Psoas muscle (tissue), 8 donors: ENCODE data around the gene CERS1. TPM values are rescaled to one million over a fixed set of nuclear protein-coding genes. Genes with fewer than 3 reads are reported as not detected.

Experiments used
- ATAC-seq, 4 donors: fragments of 200-7000 bp; cut with Tn5 transposase; one replicate each; pipeline ENCODE4 v1.9.1; 2020; ENCODE audit warnings: moderate library complexity in 3 of 4, mild to moderate bottlenecking in 2 of 4
- DNase-seq, 2 donors: peaks; one replicate each; pipeline ENCODE4 v3.0.0-alpha.2; 2020
- H3K27ac ChIP-seq: fragments of 200-600 bp; one replicate; pipeline ENCODE4 v1.8.0; 2022
- H3K27me3 ChIP-seq, 3 donors: fragments of 200-600 bp in 1 of 3; one replicate each; pipeline versions ENCODE4 v1.6.1 to v1.8.0; 2013 to 2022; ENCODE audit warnings: low read length in 2 of 3, mild to moderate bottlenecking in 2 of 3, moderate library complexity in 1 of 3; ENCODE audit not compliant: insufficient read depth in 3 of 3
- H3K36me3 ChIP-seq, 2 donors: fragments of 200-600 bp in 1 of 2; one replicate each; pipeline versions ENCODE4 v1.6.1 to v1.8.0; 2013 to 2022; ENCODE audit warnings: low read depth in 1 of 2, mild to moderate bottlenecking in 1 of 2, moderate library complexity in 1 of 2; ENCODE audit not compliant: insufficient read depth in 1 of 2
- H3K4me1 ChIP-seq: fragments of 200-600 bp; one replicate; pipeline ENCODE4 v1.8.0; 2022
- H3K4me3 ChIP-seq: fragments of 200-600 bp; one replicate; pipeline ENCODE4 v1.8.0; 2022; ENCODE audit warnings: mild to moderate bottlenecking
- H3K9me3 ChIP-seq: fragments of 200-600 bp; one replicate; pipeline ENCODE4 v1.8.0; 2022
- WGBS, 3 donors: extraction: QIAGEN DNeasy Blood & Tissue Kit; methylation state at CpG; one replicate each; pipeline versions ENCODE4 v1.1.6 to v1.1.7; 2013; 5-methylcytosine and 5-hydroxymethylcytosine counted together
- intact Hi-C, 2 donors: fragments of 100-400 bp; cut with DNase I; formaldehyde crosslinking; loops; one replicate each; pipeline versions ENCODE4 v1.11.0 to v1.14.2; 2022
- polyA plus RNA-seq, 3 donors: library from polyadenylated mRNA; stranded (reverse); fragments of 200-250 nt; gene quantifications; one replicate each; pipeline ENCODE4 v1.2.3, GENCODE V29; 2013
- total RNA-seq, 4 donors: library from RNA; stranded (reverse); fragmentation: NEBNext Ultra II Directional in 2 of 4; extraction: Animal tissue kit (Norgen Biotek cat#: 25700) in 2 of 4; gene quantifications; one replicate each; pipeline versions ENCODE4 v1.2.1 to v1.2.4, GENCODE V29; 2021 to 2023
- TF ChIP-seq, protein P1 (sequence below): fragments of 200-600 bp; IDR thresholded peaks from one replicate; pipeline ENCODE4 v1.8.0; 2022; ENCODE audit warnings: antibody characterized with exemption
- donor health status: healthy with polysubstance abuse.
- donor health status: DM: no; HTN: no; CAD: no; lungs with moderate emphysema.
- donor health status: Bipolar disorder and iron deficiency.
- donor health status: healthy.
- donor health status: DM: yes; HTN: yes; CAD: no.
- donor health status: DM: no; HTN: no; CAD: no.
- donor health status: DM: no; HTN: no; CAD: no.
- donor health status: DM: yes; HTN: yes; CAD: no.

Gene CERS1
- total and polyA plus RNA-seq, 7 donors: 2.1 to 6.4 (median 4.5) TPM

DNA sequence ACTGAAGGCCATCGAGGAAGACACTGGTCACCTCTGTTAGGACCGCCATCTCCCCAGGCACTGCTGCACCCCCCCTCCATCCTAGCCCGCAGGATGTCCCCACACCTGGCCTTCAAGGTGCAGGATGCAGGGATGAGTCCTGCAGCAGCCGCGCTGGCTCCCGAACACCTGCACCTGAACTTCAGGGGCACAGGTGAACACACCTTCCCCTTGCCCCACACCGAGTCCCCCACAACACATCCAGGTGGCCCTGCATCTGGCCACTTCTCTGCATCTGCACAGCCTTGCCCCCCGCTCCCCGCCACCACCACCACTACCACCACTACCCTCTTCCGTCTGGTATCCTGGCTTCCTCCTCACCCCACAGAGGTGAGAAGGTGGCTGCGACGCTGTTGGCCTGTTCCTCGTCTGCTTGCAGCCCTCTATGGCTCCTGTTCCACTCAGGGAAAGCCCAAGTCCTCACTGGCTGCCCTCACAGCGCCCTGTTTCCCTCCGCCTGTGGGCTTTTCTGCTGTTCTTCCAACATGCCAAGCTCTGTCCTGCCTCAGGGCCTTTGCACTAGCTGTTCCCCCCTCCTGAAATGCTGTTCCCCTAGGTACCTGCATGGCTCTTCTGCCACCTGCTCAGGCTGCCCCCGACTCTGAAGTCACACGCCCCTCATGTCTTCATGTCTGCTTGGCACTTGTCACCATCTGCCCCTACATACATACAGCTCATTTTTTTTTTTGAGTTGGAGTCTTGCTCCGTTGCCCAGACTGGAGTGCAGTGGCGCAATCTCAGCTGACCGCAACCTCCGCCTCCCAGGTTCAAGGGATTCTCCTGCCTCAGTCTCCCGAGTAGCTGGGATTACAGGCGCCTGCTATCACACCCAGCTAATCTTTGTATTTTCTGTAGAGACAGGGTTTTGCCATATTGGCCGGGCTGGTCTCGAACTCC, 1.4 kb upstream of the CERS1 start:
- ATAC-seq (no peak), DNase-seq (no peak)
- Histone ChIP-seq H3K27me3 (no peaks in the 10 kb centered on the region), H3K9me3 (no peaks in the 10 kb centered on the region), H3K4me3 (no peak overlapping the region), H3K36me3 (peaks cover 0 to 26% of the 10 kb centered on the region in 2 donors), H3K4me1 (peaks cover 14% of the 10 kb centered on the region), H3K27ac (peak overlapping the region; percentile 16)
- intact Hi-C loops: no loop called here
- WGBS, 3 donors: 94 to 95% (median 94%) methylated on average over 25 of the region's 25 CpGs
- TF ChIP-seq, protein P1, sequence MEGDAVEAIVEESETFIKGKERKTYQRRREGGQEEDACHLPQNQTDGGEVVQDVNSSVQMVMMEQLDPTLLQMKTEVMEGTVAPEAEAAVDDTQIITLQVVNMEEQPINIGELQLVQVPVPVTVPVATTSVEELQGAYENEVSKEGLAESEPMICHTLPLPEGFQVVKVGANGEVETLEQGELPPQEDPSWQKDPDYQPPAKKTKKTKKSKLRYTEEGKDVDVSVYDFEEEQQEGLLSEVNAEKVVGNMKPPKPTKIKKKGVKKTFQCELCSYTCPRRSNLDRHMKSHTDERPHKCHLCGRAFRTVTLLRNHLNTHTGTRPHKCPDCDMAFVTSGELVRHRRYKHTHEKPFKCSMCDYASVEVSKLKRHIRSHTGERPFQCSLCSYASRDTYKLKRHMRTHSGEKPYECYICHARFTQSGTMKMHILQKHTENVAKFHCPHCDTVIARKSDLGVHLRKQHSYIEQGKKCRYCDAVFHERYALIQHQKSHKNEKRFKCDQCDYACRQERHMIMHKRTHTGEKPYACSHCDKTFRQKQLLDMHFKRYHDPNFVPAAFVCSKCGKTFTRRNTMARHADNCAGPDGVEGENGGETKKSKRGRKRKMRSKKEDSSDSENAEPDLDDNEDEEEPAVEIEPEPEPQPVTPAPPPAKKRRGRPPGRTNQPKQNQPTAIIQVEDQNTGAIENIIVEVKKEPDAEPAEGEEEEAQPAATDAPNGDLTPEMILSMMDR: no peak

DNA sequence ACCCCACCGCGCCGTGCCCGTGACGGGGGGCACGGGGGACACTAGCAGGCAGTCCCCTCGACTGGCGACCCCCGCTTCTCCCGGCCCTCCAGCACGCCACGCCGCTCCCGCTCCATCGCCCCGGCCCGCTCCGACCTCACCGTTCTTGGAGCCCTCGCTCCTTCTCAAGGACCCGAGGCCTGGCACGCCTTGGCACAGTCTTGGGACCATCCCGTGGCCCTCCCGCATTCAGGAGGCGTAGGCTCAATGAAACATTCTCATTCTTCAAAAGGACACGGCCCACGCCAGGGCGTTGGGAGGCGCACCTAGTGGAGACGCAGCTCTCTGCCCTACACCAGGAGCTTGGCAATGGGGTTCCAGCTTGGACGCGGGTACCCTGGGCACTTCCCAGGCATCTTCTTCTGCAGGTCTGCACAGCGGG, 473 bp upstream of the CERS1 start:
- WGBS, 3 donors: 19 to 33% (median 25%) methylated on average over 24 to 33 of the region's 33 CpGs
- ATAC-seq (no peak), DNase-seq (no peak)
- no peaks in the 10 kb centered on the region for H3K9me3 ChIP-seq
- peak overlapping the region; percentile 45 for H3K4me3 ChIP-seq
- H3K4me1 ChIP-seq: peaks cover 14% of the 10 kb centered on the region
- H3K27me3 ChIP-seq: no peaks in the 10 kb centered on the region
- TF ChIP-seq, protein P1: no peak
- no peak overlapping the region for H3K27ac ChIP-seq
- intact Hi-C loops: no loop called here
- H3K36me3 ChIP-seq: peaks cover 0 to 22% of the 10 kb centered on the region in 2 donors

DNA sequence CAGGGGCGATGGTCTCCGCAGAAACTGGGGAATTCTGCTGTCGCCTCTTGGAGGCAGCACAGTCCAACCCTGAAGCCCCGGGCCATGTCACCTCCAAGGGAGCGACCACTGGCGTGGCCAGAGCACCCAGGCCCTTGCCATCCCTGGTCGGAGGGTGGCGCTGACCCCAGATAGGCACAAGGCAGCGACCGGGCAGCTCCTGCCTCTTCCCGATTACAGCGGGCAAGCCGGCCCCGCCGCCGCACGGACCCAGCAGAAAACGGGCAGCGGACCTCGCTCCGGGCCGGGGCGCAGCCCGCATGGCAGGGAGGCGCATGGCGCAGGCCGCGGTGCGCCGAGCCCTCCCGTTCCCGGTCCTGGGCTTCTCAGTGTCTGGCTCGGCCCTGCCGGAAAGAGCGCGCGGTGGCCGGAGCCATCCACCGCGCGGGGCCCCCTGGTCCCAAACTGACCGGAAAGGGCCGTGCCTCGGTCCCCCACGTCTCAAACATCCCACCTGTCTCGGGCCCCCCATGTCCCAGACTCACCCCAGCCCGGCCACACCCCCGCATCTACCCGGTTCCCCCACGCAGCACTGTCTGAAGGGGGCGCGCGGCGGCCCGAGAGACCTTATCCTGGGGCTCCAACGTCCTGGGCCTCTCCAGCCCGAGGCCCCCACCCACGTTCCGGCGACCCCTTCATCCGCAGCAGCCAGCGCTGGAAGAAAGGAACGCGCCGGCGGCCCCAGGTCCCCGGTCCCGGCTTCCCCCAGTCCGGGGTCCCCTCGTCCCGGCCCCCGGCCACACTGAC, 727 bp downstream of the CERS1 start:
- peak; percentile 76 to 84 (median 82) for ATAC-seq
- H3K4me3 ChIP-seq: peak overlapping the region; percentile 66
- 1% methylated on average over 42 to 72 of the region's 72 CpGs for WGBS, 3 donors
- intact Hi-C loops: loop anchor here in 1 of 2 donors (2.0 kb wide), 1 partner anchor 46 kb away; the partner anchor contains the start of gene HOMER3
- peaks cover 0 to 12% of the 10 kb centered on the region in 2 donors for H3K36me3 ChIP-seq
- TF ChIP-seq, protein P1: peak; percentile 52
- DNase-seq: peak; percentile 57 to 85
- H3K27ac ChIP-seq: peak overlapping the region; percentile 50
- no peaks in the 10 kb centered on the region for H3K27me3 ChIP-seq
- H3K9me3 ChIP-seq: no peaks in the 10 kb centered on the region
- H3K4me1 ChIP-seq: peaks cover 14% of the 10 kb centered on the region

DNA sequence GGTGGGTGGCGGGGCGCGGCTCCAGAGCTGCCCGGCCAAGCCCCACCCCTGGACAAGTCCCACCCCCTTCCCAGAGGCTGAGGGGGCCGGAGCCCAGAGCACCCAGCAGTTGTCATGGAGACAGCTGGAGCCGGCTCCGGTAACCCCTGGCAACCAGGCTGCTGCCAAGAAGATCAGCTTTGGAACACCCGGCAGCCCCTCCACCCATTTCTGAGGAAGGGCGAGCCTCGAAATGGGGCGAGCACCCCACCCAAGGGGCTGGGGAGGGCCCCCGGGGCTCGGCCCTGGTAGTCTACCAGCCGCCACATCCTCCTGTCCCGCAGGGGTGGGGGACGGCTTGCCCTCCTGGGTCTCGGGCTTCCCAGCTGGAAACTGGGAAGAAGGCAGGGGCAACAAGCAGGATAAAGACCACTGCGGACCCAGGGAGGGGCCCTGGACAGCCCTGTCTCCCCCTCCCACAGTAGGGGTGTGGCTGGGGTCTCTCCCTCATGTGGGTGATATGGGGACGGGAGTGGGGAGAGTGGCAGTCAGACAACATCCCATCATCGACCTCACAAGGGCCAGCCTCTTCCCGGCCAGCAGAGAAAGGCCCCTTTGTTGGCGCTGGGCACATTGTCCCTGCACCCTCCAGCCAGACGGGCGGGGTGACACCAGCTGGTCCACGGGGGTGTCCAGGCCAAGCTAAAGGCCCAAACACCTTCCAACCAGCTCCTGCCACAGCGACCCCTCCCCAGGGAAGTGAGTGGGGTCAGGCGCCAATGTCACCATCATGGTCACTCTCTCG, 1.5 kb downstream of the CERS1 start:
- intact Hi-C loops: loop anchor here in 1 of 2 donors (2.0 to 5.0 kb wide), 2 partner anchors 46 to 93 kb away; partner anchors contain the start of gene HOMER3
- H3K4me1 ChIP-seq: peaks cover 14% of the 10 kb centered on the region
- H3K9me3 ChIP-seq: no peaks in the 10 kb centered on the region
- DNase-seq (no peak), ATAC-seq (peak; percentile 6 to 47 (median 26))
- TF ChIP-seq, protein P1: no peak
- peak overlapping the region; percentile 50 for H3K27ac ChIP-seq
- H3K36me3 ChIP-seq: peaks cover 0 to 6% of the 10 kb centered on the region in 2 donors
- WGBS, 3 donors: 3 to 10% (median 9%) methylated on average over 24 to 28 of the region's 28 CpGs
- peak overlapping the region; percentile 66 for H3K4me3 ChIP-seq
- H3K27me3 ChIP-seq: no peaks in the 10 kb centered on the region
